ENCODE data around the gene NMT1. TPM values are rescaled to one million over a fixed set of nuclear protein-coding genes. Genes with fewer than 3 reads are reported as not detected.

NMT1 gene
- total and polyA plus RNA-seq, 2 of the 13 experiments (the other 11 are each of a cell fraction or from before 2014, with no cell fraction given): 75.7 to 142 TPM

DNA sequence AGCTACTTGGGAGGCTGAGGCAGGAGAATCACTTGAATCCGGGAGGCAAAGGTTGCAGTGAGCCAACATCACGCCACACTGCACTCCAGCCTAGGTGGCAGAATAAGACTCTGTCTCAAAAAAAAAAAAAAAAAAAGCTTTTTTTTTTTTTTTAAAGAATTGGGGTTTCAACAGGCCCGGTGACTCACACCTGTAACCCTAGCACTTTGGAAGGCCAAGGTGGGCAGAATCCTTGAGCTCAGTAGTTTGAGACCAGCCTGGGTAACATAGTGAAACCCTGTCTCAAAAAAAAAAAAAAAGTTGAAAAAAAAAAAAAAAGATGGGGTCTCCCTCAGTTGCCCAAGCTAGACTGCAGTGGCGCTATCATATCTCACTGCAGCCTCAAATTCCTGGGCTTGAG is 93.9 kb downstream of the NMT1 start (continued):
- TF ChIP-seq PCBP1 (IDR thresholded peaks at IDR 0.05; ENCODE audit: borderline replicate concordance, low read depth, low read length) (no peak), HNRNPH1 (optimal IDR thresholded peaks at IDR 0.05; ENCODE audit: low read depth, low read length) (no peak), ZNF713 (CRISPR knock-in tag; IDR thresholded peaks at IDR 0.05) (no peak), RBAK (CRISPR knock-in tag; IDR thresholded peaks at IDR 0.05) (no peak)

- TF ChIP-seq ZNF143 (CRISPR knock-in tag; IDR thresholded peaks at IDR 0.05) (no peak), HOXA3 (CRISPR knock-in tag; IDR thresholded peaks at IDR 0.05) (no peak), AGO1 (IDR thresholded peaks at IDR 0.05; ENCODE audit: low read depth, low read length, poor library complexity, severe bottlenecking) (no peak), ZNF605 (CRISPR knock-in tag; IDR thresholded peaks at IDR 0.05) (no peak), MAF1 (CRISPR knock-in tag; IDR thresholded peaks at IDR 0.05; ENCODE audit: borderline replicate concordance) (no peak), ZNF629 (CRISPR knock-in tag; conservative IDR thresholded peaks at IDR 0.05) (no peak), TFAP4 (IDR thresholded peaks at IDR 0.05; ENCODE audit: borderline replicate concordance, low read depth) (no peak), ZNF724P (CRISPR knock-in tag; IDR thresholded peaks at IDR 0.05; ENCODE audit: borderline replicate concordance) (no peak), ATM (IDR thresholded peaks at IDR 0.05; ENCODE audit: borderline replicate concordance) (no peak), ZBTB3 (CRISPR knock-in tag; IDR thresholded peaks at IDR 0.05; ENCODE audit: borderline replicate concordance, low read depth) (no peak), CEBPB (IDR thresholded peaks at IDR 0.05; ENCODE audit: borderline replicate concordance, low read depth, low read length) (no peak), POLR2AphosphoS2 (IDR thresholded peaks at IDR 0.05; ENCODE audit: low read depth, low read length) (no peak)
- Histone ChIP-seq H3K9me3 (ENCODE audit: low read length) (no peaks in the 10 kb centered on the region), H3K4me2 (ENCODE audit: low read depth, low read length) (no peak overlapping the region), H3K27me3 (ENCODE audit: control insufficient read depth in 1 of 2, insufficient read depth in 2 of 2, low read length in 2 of 2) (no peaks in the 10 kb centered on the region), H3K36me3 (replicated peaks in 1 of 2; ENCODE audit: control insufficient read depth in 1 of 2, insufficient read depth in 2 of 2, low read length in 2 of 2) (no peaks in the 10 kb centered on the region), H3K4me3 (replicated peaks in 1 of 3; ENCODE audit: insufficient read depth in 1 of 3, low read depth in 2 of 3, low read length in 3 of 3) (no peak overlapping the region), H3K27ac (ENCODE audit: extremely low read length, insufficient read depth, low read length) (peak overlapping the region; percentile 17), H3K79me2 (ENCODE audit: insufficient read depth, low read length) (peaks cover 24% of the 10 kb centered on the region), H3K4me1 (ENCODE audit: insufficient read depth, low read length) (peaks cover 41% of the 10 kb centered on the region), H3K9ac (ENCODE audit: insufficient read depth, low read depth, low read length) (no peak overlapping the region), H4K20me1 (ENCODE audit: insufficient read depth, low read length) (peaks cover 14% of the 10 kb centered on the region), H2AFZ (ENCODE audit: low read length) (no peak overlapping the region)
- WGBS (ENCODE audit: low lambda C conversion rate): 94% methylated on average over 2 of the region's 2 CpGs
- BruUV-seq (replicated peaks): no TSS peak
- in situ Hi-C loops (cut with HindIII; ENCODE audit: extremely low pct_ligation_motif_present, low pct_unique_long_range_greater_than_20kb): no loop called here
- ChIA-PET POLR2A (interaction anchor here (1.0 to 19.8 kb wide), 6 partner anchors 13 to 76 kb away, joined by 3 to 2487 read pairs (median 5); partner anchors contain the start of genes ACBD4 and HEXIM2), CTCF (ENCODE audit: low intra/inter-chr PET ratio, low total read pairs) (no interaction called here)
- DNase-seq (ENCODE audit: low spot score): no peak
- no peak for ATAC-seq
- intact Hi-C loops (cut with micrococcal nuclease; ENCODE audit: unreplicated experiment): no loop called here
- FAIRE-seq: no peak
These were observed 94.4 kb downstream of the NMT1 start for GRCh38 chr17:45155483-45155882.

All from HepG2 (cell line).